Limb (tissue), 2 donors: ENCODE data around the gene MLLT10.
A peak's percentile ranks its signal among the peaks of the same experiment; 100 is the strongest.

ENCODE experiments used
- DNase-seq, 2 donors: peaks; one replicate each; pipeline ENCODE4 v3.0.0-alpha.2; 2016; ENCODE audit errors: extremely low spot score in 2 of 2

Gene MLLT10

DNA sequence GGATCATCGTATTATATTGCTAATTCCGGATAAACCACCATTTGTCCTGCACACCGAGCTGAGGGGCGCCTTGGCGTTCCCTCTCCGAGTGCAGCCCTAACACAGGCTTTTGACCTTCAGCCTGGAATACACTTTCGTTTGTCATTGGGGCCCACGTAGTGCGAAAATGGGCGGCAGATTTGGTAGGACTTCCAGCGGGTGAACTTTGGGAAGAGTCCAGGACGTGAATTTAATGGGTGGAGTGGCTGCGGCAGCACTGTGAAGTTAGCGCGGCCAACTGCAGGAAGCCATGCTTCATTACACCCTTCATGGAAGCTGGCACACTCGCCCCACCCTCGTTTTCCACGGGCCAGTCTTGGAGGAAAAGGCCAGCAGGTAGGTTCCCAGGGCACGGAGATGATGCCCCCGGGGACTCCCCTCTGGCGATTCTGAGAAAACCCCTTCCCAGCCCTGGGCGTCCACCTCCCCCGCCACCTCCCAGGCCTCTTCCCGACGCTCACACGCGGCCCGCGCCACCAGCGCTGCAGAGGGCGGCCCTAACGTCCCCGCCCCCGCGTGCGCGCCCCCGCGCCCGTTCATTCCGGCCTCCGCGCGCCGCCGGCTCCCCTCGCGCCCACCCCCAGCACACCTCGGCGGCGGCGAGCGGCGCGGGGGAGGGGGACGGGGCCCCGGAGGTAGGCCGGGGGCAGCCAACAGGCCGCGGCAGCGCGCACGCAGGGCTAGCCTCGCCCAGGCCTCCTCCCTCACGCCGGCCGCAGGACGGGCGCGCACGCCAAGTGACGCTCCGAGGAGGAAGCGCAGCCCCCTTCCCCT, at the start of gene MLLT10:
MLLT10 (plus strand) TSS at position 766 of the 813 bp plus-strand sequence. CDS start 413 bp downstream, outside the sequence.
- DNase-seq, result peak; percentile 96 to 98

DNA sequence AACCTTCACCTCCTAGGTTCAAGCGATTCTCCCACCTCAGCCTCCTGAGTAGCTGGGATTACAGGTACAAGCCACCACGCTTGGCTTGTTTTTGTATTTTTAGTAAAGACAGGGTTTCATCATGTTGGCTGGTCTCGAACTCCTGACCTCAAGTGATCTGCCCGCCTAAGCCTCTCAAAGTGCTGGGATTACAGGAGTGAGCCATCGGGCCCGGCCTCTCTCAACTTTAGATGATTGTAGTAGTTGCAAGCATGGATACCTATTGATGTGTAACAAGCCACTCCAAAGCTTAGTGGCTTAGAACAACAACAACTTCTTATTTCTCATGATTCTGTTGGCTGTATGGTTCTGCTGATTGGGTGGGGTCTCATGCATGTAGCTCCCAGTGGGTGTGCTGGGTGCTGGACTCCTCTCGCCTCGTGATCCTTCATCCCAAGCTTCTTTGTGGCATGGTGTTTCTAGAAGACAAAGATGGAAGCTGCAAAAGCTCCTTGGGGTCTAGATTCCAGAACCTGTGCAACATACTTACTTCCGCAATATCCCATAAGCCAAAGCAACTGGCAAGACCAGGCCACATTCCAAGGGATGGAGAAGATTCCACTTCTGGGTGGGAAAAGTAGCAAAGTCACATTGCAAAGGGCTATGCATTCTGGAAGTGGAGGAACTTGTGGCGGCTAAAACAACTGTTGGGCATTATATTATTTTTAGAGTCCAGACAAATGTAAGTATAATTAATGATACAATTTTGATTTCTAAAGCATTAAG, 46.4 kb upstream of the MLLT10 start:
- DNase-seq, result no peak

DNA sequence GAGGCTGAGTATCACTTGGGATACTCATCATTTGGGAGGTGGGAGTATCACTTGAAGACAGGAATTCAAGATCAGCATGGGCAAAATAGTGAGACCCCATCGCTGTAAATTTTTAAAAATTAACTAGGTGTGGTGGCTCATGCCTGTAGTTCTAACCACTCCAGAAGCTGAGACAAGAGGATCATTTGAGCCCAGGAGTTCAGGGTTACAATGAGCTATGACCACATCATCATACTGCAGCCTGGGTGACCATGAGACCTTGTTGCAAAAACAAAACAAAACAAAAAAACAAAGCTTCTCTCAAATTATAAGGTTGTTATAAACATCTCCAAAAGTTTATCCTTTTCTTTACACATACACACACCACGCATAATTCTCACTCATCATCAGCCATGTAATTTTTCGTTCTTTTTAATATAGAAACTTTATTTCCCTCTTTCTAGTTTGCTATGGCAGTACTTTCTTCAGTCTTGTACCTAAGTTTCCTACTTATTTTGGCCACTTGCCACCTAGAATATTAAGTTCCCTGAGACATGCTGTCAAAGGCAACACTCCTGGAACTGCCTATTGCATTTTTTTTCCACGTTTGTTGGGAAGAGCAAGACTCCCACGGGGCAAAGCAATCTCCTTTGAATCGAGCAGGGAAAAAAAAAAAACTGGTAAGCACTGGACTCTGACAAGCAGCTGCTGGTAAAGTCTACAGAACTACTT, 45.6 kb upstream of the MLLT10 start:
- no peak for DNase-seq

DNA sequence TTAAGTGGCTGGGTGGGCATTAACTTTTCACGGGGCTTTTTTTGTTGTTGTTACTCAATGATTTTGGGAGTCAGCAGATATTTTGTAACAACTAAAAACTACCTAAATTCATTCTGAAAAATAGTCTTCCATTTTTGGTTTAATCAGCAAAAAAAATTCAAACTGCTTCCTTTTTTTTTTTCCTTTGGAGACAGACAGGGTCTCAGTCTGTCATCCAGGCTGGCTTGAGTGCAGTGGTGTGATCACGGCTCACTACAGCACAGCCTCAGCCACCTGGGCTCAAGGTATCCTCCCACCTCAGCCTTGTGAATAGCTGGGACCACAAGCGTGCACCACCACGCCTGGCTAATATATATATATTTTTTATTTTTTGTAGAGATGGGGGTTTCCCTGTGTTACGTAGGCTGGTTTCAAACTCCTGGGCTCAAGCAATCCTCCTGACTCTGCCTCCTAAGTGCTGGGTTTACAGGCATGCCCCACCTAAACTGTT, 45.0 kb upstream of the MLLT10 start:
- no peak for DNase-seq

DNA sequence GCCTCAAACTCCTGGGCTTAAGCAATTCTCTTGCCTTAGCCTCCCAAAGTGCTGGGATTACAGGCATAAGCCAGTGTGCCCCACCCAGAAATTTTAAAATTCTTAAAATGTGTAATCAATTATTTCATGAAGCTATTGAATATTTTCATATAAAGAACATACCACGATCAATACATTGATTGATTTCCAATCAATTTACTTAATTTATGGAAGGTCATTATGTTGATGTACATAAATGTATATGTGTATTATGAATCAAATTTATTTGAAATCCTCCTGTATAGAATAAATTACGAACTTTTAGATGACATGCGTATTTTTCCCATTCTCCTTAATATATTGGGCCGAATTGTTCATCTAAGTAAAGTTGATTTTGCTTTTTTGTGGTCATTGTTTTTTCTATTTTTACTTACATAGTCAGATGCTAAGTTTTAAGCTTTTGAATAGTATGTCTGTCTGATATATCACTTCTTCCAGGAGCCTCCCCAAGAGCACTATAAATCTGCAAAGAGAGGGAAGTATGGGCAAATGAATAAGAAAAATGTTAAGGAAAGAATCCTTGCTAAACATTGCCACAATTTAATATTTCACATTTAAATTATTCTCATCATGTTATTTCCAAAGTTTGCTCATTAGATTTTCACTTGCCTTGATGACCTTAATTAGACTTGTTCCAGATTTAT, 43.9 kb upstream of the MLLT10 start:
- no peak for DNase-seq

DNA sequence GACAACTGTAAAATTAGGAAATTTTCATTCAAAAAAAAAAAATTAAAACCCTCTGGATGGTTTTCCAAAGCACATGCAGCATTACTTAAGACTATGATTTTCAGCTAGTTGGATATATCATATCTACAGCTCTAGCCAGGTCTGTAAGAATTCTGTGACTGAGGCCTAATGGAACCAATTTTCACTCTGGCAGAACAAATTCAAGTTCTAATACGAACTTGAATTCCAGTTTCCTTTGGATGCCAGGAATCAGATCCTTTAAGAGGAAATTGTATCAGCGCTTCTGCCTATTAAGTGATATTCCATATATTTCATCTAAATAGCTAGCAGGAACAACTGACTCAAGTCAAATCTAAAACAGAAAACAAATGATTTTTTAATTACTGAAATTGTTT, 43.3 kb upstream of the MLLT10 start:
- peak in 1 of 2 donors; percentile 39 for DNase-seq

DNA sequence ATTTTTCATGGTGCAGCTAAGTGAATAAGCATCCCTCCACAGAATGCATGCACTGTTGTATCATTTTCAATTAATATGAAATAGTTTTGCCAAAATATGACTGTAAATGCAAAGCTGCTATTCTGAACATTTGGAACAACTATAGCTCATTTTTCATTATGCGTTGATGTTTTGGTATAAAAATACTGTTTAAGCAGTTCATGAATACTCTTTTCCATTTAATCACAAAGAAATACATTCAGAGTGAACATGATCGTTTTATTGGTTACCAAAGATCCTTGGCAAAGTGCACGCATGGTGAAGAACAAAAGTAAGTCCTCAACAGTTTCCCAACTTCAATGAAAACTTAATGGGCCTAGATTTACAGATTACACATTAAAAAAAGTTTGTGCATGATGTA, 41.6 kb upstream of the MLLT10 start:
- no peak for DNase-seq

DNA sequence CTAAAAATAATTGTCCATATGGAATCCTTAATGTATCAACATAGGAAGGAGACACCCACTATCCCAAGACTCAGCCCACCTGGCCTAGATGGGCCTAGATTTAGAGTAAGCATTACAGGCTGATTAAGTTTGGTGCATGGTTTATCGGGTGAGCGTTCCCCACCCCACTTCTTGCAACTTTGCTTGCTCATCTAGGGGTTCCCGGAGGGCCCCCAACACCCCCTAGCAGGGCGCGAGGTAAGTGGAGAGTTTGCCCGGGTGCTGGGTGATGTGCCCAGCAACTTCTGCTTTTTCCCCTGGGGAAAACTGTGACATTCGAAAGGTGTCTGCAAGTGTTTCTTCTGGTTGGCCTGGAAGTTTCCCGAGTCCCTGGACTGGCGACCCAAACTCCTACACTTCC, 40.2 kb upstream of the MLLT10 start:
- no peak for DNase-seq

DNA sequence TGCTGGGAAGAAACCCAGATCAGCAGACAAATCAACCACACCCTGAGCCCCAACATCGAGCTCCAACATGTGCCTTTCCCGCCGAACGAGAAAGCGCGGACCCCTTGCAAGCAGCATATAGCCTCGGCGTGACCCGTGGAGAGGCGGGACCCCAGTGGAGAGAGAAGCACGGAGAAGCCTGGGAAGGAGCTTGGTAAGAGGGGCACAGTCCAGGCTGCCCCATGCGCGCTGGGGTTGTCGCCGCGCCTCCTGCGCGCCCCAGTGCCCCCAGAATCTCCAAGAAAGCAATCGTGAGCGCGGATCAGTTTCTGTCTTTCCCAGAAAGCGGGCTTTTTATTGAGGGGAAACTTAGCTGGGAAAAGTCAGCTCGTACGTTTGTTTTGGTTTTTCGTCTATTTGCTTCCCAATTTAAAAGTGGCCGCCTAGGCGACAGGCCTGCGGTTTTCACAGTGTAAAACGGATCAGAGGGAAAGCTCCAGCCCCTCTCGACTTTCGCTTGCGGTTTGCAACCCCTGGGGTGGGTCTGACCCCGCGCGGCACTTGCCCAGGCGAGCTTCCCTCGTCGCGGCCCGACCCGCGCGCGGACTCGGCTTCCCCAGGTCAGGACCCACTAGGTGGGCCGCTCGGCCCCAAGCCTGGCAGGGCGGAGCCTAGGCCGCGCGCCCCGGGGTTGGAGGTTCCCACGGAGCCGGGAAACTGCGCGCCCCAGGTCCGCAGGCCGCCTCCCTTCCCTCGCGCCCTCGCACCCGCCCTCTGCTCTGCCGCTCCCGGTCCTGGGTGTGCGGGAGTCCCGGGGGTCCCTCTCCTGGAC, 39.6 kb upstream of the MLLT10 start:
- DNase-seq, result peak in 1 of 2 donors; percentile 74

DNA sequence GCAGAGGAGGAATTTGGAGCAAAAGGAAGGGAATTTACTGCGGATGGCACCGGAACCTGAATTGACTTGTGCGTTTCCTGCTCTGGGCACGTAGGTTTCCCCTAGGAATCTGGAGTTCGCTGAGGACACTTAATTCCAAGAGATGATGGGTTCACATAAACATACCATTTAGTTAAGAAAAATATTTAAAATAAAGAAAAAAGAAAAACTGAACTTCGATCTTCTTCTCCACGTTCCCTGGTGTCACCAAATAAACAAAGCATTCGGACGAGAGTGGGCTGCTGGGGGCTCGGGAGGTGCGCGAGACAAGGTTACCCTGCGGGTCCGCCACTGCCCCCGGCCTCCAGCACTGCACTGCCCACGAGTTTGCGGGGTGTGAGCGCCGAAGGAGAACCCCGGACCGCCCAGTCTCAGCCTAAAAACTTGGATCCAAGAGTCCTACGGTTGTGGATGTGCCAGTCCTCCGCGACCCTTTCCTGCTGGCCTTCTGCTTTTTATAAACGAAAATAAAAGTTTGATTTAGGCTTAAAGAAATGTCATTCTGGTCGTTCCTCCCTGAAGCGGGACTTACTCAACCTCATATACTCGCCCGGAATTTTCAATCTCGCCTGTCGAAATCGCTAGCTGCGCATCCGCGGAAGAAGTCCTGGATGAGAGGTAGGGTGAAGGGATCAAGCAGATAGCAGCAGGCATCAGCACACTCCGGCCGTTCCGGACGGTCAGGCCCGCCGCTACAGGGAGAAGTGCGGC, 38.9 kb upstream of the MLLT10 start:
- DNase-seq, result peak in 1 of 2 donors; percentile 63

DNA sequence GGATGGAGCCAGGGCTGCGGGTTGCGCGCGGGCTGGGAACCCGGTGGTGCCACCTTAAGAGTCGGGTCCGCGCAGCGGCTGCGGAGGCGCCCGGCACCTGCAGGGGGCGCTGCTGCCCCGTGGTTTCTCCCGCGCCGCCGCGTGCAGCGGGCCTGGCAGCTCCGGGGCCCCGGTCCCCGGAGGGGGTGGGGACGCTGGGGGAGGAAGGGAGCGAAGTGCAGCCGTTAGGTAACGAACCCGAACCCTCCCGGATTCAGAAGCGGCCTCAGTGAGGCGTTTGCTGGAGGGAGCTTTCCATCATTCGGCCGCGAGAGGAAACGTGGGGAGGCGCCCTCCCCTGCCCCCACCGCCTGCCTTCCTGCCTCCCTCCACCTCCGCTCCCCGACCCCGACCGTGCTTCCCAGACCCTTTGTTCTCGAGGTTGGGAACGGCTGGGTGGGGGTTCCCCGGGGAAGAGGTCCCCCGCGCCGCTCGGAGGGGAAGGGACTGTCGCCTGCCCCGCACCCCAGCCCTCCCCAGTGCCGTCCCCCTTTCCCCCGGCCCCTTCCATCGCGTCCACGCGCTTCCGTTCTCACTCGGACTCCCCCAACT, 38.2 kb upstream of the MLLT10 start:
- DNase-seq, result peak; percentile 88 to 97

DNA sequence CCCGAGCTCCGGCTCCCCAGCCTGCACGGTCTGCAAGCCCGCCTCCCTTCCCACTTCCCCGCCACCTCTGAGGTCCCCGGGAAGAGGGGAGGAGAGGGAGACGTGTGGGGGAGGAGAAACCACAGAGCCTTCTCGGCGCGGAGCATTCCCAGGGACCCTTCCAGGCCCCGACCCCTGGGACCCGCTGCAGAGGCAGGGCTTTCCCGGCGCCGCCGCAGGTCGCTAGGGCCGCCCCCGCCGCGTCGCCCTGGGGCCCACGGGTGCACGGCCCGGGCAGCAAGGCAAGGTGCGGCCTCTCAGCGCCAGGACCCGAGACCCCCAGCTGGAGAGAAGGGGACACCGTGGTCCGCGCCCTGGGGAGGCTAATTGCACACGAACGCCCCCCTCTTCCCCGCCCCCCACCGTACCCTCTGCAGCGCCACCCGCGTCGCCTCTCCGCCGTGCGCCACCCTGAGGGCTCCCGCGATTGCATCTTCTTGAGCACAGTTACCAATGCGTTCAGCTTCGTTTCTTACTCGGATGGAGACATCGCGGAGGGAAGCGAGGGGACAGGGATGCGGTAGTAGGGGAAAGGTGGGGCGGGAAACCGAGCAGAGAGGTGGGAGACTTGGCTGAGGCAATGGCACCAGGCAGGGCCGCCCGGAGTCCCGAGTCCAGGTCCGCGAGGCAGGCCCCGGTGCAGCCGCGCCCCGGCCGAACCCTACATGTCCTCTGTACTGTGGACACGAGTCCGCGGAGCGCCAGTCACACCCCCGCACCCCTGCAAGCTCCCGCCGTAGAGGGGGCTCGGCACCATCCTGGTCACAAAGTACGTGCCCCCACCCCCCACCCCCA, 37.5 kb upstream of the MLLT10 start:
- DNase-seq, result peak in 1 of 2 donors; percentile 84

DNA sequence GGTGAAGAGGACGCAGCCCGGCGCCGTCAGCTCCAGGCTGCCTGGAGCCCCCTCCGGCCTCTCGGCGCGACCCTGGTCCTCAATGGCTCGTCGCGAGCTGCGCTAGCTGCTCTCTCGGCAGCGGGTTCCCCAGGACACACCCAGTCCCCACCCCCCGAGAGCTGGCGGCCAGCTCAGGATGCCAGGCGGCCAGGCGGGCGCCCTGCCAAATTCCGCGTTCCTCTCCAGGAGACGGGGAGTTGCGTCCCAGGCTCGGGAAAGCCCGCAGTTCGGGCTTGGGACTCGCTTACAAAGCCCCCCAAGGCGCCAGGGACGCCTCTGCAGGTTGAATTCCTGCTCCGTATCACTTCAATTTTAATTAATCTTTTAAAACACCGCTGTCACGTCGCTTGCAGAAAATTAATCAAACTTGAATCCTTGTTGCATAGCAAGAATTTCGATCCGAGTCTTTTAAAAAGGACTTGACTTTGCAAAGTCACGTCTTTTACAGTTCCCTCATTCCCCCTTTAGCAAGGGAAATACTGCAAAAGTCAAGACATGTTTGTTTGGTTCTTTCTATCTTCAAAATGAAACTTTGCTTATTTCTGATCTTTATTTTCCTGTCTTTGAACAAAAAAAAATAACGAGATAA, 36.7 kb upstream of the MLLT10 start:
- DNase-seq, result peak; percentile 87 to 94

DNA sequence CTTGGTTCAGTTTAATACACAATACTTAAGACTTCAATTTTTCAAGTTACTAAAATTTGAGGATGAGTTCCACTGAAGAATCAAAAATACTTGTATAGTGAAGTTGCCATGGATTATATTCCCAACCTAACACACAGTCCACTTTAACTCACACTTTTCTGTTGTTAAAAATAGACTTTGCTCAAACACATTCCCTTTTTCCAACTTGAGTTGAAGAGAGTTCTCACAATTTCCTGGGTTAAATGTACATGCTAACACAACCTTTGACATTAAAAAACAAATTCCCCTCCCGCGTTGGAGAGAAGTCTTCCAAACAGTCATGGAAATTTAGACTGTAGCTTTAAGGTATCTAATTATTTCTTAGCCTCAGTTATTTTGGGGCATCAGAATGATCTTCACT, 35.7 kb upstream of the MLLT10 start:
- no peak for DNase-seq

DNA sequence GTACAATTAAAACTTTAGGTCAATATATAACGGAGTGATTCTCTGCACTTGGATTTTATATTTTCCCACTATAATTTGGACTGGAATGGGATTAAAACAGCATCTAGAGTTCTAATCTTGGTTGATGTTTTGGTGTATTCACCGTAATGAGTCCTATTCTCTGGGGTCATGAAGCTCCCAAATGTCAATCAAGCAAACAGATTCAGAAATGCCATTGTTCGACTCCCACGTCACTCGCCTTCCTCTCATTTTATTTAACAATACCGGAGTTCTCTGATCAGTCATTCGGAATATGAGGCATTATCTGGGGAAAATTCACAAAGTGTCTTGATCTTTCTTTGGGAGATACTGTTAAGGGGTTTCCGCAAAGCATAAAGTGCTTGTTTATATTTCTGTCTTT, 35.0 kb upstream of the MLLT10 start:
- no peak for DNase-seq

DNA sequence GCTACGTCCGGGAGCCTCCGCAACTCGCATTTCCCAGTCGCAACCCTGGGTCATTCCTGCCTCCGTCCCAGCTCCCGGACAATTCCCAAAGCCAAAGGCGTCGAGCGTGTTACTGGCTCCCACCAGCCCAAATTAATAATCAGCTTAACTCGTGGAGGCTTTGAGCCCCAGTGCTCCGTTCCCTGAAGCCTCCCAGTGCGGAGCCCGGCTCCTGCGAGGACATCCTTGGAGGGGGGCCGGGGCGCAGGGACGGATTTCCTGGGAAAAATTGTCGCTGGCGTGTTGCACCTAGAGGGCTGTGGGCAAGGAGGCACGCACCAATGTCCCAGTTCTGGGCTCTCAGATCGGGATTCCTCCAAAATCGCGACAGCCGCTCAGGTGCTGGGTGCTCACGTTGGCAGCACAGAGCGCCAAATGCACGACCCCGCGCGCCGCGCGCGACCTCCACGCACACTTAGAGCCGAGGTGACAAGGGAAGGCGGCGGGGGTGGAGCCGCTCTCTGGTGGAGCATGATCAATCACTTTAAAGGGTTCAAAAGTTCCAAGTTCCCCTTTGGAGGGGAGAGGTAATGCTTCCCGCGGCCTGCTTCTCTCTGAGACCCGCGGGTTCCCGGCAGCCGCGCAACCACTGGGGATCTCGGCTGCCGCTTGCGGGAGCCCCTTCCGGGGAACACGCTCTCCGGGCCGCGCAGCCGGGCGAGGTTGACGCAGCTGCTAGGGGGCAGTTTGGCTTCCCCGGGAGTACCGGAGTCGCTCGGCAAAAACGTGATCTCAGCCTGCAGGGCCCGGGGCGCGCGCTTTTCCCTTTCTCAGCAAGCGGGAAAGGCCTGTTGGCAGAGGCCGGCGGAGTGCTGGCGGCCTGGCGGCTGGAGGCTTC, 34.1 kb upstream of the MLLT10 start:
- peak in 1 of 2 donors; percentile 82 for DNase-seq

DNA sequence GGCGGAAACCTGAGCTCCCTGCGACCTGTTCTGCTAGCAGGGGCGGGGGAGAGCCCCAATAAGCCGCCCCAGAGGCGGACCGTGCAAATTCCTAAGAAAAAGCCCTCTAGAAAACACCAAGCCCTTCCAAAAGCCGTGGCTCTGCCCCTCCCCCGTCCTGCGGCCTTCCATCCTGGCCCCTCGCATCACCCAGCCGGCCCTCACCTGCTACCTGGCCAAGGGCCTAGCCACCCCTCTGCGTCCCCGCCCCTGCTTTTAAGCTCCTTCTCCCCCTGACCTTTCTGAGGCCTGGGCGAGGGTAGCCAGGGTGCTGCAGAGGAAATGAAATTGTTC, 33.5 kb upstream of the MLLT10 start:
- DNase-seq, result no peak
